NCI-H1930 (cell line): ENCODE data around the gene KCNH2.
A peak's percentile ranks its signal among the peaks of the same experiment; 100 is the strongest.
"Not testable (repeated sequence)": the region's sequence is repeated elsewhere in the genome, so short reads cannot be mapped to it uniquely, and the experiment has no call there.

Experiments
- DNase-seq, 2 experiments: peaks; one replicate each; lab custom pipeline; 2025; lab: John Stamatoyannopoulos, UW

Gene KCNH2

GRCh38 chr7:150978126-150978789 lies at the start of gene KCNH2:
TSS of gene KCNH2 (minus strand) at chr7:150978321. CDS start at chr7:150977913, 408 bp downstream.
- DNase-seq, result peak; percentile 80 to 82

- DNase-seq, result not testable (repeated sequence)
Observed at GRCh38 chr7:151027728-151028130, 49.6 kb upstream of the KCNH2 start.

- DNase-seq, result not testable (repeated sequence)
Observed at GRCh38 chr7:151026771-151027727, 48.9 kb upstream of the KCNH2 start.

GRCh38 chr7:151025924-151026671 lies 48.0 kb upstream of the KCNH2 start:
- DNase-seq, result no peak

- DNase-seq, result no peak
Observed at GRCh38 chr7:151024435-151025056, 46.4 kb upstream of the KCNH2 start, which contains the start of gene ATG9B. TSS of gene ATG9B (minus strand) at chr7:151024494. CDS start at chr7:151024423, 71 bp downstream.

GRCh38 chr7:151023232-151023631 lies 45.1 kb upstream of the KCNH2 start:
- DNase-seq, result no peak

- no peak for DNase-seq
Observed at GRCh38 chr7:151020231-151020630, 42.1 kb upstream of the KCNH2 start.

GRCh38 chr7:151019130-151019447 lies 41.0 kb upstream of the KCNH2 start:
- DNase-seq, result no peak

GRCh38 chr7:151018421-151019129 lies 40.5 kb upstream of the KCNH2 start:
- DNase-seq, result peak; percentile 68 to 75

- peak; percentile 53 to 81 for DNase-seq
Observed at GRCh38 chr7:151017953-151018420, 39.9 kb upstream of the KCNH2 start.

- DNase-seq, result no peak
Observed at GRCh38 chr7:151017370-151017952, 39.3 kb upstream of the KCNH2 start.

GRCh38 chr7:151016942-151017341 lies 38.8 kb upstream of the KCNH2 start:
- DNase-seq, result no peak

GRCh38 chr7:151016505-151016904 lies 38.4 kb upstream of the KCNH2 start:
- no peak for DNase-seq

- no peak for DNase-seq
Observed at GRCh38 chr7:151015967-151016366, 37.8 kb upstream of the KCNH2 start.

- DNase-seq, result no peak
Observed at GRCh38 chr7:151014950-151015349, 36.8 kb upstream of the KCNH2 start.

GRCh38 chr7:151013733-151014497 lies 35.8 kb upstream of the KCNH2 start:
- peak; percentile 95 for DNase-seq

- no peak for DNase-seq
Observed at GRCh38 chr7:151013356-151013732, 35.2 kb upstream of the KCNH2 start.

GRCh38 chr7:151012911-151013347 lies 34.8 kb upstream of the KCNH2 start:
- DNase-seq, result peak; percentile 47 to 68

- DNase-seq, result no peak
Observed at GRCh38 chr7:151012031-151012692, 34.0 kb upstream of the KCNH2 start.
